HG03575 (cell line): ENCODE measurements around the gene ZC3H12D.

Experiments used
- ATAC-seq: cut with Tn5 transposase; IDR thresholded peaks from one replicate; pipeline ENCODE4 v1.9.1; 2021; ENCODE audit not compliant: unreplicated experiment, insufficient number of reproducible peaks, low FRiP score; ENCODE audit errors: extremely low read depth

ZC3H12D gene

DNA sequence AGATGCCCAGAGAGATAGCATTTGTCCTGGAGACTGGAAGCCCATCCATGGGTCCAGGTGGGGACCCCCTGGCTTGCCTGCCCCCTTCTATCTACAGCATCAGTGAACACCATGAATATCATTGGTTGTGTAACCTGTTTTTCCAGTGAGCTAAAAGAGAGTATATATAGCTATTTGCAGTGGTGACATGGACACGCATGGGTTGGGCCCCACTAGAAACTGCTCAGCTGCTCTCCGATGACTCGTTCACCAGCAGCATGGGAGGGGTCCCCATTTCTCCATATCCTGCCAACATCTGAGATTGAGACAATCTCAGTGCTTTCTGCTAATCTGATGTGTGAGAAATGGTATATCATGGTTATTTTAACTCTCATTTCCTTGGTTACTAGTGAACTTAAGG lies 4.0 kb upstream of the ZC3H12D start:
- ATAC-seq: no peak

DNA sequence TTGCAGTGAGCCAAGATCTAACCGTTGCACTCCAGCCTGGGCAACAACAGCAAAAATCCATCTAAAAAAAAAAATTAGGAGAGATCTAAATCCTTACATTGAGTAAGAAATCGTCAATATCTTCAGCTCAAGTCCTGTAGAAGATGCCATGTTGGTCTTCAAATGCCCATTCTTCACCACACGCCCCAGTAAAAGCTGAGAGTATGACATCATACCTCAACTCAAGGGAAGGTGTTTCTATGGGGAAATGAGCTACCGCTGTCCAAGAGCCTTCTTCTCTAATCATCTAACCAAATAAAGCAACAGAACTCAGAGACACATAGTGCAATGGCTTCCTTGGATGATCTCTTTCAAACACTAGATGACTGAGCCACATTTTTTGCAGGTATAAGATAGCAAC lies 2.5 kb upstream of the ZC3H12D start:
- ATAC-seq: no peak

DNA sequence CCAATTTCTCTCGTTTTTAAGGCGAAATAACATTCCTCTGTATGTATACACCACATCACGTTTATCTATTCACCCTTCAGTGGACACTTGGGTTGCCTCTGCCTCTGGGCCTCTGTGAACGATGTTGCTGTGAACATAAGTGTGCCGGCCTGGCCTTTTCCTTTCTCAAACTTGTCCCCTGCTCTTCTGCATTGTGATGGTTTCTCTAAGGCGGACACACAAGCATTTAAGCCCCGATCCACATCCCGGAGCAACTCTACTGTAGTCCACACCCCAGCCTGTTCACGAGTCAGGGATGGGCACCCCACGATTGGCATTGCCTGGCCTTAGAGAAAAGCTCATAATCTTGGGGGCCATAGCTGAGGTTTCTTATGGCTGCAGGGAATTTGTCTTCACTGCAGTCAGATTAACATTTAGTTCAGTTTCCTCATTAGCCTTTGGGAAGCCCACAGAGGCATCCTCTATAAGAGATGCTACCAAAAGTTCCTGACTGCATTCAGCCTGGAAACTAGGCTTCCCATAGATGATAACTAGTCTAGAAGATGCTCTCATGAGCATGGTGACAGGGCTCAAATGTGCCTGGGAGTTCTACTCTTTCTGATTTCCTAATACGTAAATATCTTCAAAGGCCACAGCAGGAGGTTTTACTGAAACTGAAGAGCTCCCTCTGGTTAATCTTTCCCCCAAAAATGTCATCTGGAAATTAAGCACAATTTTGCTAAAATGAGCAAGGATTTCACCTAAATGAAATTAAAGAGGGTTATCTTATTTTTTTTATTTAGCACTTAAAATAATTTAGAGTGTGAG lies 762 bp downstream of the ZC3H12D start:
- no peak for ATAC-seq

DNA sequence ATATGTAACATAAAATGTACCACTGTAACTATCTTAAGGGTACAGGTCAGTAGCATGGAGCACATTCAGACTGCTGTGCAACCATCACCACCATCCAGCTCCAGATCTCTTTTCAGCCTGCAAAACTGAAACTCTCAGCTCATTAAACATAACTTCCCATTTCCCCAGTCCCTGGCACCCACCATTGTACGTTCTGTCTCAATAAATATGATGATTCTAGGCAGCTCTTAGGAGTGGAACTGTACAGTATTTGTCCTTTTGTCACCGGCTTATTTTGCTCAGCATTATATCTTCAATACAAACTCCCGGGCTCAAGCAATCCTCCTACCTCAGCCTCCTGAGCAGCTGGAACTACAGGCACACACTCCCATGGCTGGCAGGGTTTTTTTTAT lies 1.5 kb downstream of the ZC3H12D start:
- ATAC-seq: no peak

DNA sequence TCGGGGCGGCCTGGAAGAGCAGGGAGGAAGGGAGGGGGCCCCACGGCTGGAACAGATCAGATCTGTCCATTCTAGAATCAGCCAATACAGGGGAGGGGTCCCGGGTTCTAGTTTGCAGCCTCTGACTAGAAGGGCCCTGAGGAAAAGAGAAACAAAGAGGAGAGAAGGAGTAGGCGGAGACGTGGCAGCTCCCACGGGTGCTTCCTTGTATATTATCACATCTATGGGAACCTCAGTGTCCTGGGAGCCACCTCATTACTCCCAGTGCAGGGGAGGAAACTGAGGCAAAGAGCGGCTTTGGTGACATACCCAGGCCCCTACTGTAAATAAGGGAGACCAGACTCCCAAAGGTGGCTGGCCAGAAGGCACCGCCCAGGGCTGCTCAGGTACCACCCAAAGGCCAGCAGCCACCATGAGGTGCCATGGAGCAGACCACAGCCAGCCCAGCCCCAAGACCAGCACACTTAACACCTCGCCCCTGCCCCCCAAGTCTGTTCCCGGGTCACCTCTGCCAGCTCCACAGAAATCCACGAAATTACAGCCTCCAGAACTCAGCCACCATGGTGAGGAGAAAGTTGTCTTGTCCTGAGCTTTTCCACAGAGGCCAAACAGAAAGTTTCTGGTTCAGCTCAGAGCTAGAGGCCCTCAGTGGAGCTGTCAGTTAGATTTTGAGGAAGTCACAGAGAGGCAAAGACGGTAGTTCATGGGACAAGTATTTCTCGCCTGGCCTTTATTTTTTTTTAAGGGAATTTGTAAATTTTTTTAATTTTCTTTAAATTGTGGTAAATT lies 2.1 kb downstream of the ZC3H12D start:
- ATAC-seq: no peak

DNA sequence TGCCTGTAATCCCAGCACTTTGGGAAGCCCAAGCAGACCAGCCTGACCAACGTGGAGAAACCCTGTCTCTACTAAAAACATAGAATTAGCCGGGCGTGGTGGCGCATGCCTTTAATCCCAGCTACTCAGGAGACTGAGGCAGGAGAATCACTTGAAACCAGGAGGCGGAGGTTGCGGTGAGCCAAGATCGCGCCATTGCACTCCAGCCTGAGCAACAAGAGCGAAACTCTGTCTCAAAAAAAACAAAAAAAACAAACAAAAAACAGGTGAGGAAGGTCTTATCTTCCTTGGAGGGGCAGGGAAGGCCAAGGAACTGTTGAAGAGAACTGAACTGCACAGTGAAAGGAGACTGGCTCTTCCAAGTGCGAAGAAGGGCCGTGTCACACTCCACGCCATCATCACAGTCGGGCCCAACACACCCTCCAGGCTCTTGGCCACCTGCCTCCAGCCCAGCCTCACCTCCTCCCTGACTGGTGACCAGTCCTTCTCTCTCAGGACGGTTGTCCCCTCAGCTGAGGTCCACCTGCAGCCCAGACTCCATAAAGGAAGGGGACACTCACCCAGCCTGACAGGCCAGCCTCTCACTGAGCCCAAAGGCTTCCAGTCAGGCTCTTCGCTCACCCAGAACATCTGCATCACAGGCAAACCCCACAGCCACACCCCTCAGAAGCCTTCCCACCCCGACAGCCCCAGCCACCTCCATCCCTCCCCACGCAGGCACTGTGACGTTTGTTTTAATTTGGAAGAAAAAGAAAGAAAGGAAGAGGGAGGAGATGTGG lies 4.1 kb downstream of the ZC3H12D start:
- ATAC-seq: no peak

DNA sequence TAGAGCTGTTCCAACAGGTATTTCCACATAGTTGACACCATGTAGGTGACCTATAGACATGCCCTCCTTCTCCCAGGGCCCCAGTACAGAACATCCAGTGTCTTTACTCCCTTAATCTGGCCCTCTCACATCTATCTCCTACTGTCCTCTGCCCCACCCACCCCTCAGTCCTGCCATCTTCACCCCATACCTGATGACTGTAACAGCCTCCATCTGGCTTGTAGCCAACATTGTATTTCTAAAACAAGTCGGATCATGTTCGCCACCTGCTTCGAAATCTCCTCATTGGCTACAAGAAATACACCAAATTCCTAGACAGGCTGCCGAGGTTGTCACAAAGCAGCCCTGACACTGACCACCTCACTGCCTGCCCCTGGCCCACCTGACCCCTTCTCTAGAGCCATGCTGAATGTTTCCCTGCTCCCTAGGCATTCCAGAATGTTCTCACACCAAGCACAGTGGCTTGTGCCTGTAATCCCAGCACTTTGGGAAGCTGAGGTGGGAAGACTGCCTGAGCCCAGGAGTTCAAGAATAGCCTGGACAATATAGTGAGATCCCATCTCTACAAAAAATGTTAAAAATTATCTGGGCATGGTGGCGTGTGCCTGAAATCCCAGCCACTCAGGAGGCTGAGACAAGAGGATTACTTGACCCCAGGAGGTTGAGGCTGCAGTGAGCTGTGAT lies 6.0 kb downstream of the ZC3H12D start:
- no peak for ATAC-seq

DNA sequence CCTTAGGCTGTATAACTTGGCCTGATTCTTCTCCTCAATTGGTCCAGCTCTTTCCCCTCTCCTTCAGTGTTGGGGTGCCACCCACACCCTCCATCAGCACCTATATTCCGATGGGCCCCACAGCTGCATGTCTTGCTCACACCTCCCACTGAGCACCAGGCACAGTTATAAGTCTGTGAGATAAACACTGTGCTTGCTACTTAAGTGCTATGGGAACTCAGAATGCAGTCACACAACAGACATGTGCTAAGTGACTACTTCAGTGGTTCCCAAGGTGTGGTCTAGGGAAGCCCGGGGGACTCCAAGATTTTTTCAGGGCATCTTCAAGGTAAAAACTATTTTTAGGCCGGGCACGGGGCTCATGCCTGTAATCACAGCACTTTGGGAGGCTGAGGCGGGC lies 7.3 kb downstream of the ZC3H12D start:
- ATAC-seq: no peak

DNA sequence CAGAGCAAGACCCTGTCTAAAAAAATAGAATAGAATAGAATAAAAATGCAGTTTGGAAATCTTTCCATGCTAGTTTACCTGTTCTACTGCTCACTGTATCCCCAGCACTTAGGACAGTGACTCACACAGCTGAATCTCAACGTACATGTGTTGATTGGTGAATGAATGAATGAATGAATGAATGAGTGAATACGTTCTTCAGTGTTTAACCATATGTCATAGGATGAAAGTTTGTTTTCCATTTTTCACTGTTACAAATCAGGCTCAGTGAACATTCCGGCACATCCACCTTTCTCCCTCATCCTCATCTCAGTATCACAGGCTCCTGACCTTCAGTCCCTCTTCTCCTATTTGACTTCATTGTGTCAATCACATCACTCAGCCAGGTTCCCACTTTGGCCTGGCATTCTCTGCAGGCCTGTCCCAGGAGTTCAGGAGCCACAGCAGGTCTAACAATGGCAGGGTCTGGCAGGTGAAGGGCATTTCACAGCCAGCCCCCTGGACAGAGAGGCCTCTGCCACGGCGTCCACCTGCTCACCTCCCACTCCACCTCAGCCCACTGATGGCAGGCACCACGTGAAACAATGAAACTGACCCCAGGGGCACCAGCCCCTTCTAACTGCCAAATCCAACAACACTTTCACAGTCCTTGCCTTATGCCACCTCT lies 7.9 kb downstream of the ZC3H12D start:
- no peak for ATAC-seq

DNA sequence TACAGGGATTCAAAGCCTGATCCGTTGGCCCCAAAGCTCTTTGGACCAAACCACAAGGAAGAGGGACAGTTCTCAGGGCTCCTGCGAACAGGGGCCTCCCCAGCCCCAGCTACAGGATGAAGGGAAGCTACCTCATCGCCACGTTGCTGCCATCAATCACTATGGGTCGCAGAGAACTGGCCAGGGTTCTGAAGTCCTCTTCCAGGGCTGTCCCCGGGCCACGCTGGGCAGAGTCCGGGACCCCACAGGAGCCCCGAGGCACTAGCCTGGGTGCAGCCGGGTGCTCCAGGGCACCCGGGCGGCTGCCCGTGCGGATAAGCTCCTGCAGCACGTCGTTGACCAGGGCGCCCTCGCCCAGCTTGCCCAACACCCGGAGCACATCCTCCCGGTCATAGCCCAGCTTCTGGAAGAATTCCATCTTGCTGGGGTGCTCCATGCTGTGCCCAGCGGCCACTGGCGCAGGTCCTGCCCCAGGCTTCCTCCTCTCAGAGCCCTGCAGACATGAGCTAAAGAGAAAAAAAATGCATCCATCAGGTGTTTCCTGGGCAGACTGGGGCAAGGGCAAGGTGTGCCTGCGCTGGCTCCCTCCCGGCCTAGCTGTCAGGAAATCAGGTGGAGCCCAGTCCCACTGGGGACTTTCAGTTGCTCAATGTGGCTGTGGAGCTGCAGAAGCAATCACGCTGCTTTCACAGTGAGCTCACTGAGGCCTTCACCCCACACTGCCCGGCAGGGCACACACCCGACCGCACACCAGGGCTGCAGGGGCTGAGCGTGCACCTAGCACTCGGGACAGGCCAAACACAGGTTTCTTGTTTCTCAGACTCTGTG lies 10.5 kb downstream of the ZC3H12D start:
- ATAC-seq: no peak

DNA sequence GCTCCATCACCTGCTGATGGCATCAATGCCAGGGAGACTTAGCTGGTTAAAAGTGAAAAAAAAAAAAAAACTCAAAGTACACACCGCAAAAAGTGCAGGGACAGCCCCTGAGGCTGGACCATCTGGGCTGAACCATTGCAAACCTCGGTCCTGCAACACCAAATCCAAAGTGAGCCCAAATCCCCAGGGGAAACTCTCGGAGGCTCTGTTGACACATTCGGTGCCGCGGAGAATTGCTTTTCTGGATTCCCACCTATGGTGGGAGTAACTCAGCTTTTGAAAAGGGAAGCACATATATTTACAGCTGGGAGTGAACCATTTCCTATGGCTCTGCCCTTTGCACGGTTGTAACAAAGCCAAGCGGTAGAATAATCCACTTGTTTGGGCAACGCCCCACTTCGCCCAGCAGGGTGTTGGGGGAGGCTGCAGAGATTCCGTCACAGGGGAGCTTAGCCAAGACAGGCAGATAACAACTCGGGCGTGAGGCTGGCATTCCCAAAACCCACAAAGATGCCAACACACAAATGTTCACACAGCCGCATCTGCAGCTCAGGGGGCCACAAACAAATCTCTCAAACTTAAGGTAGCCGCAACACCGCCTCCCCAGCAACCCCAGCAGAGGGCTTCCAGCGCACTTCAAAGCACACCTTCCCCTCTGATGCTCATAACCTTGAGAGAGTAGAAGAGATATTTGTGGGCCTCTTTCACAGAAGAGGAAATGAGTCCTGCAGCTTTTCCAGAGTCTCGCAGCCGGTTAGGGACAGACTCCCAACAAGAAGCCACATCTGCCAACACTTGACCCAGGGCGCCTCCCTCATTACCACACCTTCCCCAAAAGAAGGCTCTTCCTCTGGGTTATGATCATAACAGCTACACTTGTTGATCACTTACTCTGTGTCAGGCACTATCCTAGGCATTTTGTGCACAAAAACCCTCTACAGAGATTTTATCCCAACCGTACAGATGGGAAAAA lies 11.4 kb downstream of the ZC3H12D start:
- no peak for ATAC-seq

DNA sequence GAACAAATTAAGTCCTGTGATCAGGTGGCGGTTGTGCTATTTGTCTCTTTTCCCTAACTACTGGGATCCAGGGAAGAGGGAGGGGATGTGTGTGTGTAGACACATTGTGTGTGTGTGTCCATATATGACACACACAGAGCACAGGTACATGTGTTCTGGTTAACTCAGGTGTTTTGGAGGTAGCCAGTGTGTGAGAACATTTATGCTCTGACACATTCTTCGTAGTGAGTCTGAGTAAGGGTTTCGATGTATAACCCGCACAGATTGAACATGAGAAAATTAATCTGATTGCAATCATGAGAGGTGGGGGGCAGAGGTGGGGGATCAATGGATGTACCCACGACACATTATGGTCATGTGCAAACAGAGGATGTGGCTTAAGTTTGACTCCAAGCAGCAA lies 12.6 kb downstream of the ZC3H12D start:
- no peak for ATAC-seq

DNA sequence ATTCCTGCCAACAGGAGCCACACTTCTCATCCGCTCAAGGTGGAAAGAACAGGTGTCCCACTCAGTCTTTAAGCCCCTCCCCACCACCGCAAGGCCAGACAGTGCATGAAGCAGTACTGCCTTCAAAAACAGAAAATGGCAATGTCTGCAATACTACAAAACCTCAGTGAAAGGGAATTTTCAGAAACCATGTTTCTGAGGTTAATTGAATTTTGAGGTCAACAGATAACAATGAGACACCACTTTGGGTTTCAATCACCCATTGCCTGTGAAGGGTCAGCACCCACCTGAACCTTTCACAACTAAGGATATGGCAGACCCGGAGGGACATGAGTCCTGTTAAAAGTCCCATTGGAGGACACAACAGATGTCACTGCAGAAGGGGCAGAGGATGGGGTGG lies 13.0 kb downstream of the ZC3H12D start:
- peak; percentile 23 for ATAC-seq

DNA sequence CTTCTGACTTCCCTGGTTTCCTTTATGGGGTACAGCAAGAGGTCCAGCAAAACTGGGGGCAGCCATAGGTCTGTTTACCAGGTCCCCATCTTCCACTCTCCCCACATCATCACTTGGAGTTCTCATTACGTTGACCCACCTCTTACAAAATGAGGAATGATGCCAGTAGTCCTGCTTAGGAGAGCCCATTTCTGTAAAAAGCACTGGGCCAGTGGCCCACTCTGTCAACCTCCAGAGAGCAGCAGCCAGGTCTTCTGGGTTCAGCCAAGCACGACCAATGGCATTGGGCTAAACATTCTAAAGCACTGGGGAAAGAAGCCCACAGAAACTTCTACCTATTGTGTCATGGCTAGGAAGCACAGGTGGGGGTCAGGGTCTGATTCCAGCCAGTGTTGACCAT lies 13.9 kb downstream of the ZC3H12D start:
- no peak for ATAC-seq

DNA sequence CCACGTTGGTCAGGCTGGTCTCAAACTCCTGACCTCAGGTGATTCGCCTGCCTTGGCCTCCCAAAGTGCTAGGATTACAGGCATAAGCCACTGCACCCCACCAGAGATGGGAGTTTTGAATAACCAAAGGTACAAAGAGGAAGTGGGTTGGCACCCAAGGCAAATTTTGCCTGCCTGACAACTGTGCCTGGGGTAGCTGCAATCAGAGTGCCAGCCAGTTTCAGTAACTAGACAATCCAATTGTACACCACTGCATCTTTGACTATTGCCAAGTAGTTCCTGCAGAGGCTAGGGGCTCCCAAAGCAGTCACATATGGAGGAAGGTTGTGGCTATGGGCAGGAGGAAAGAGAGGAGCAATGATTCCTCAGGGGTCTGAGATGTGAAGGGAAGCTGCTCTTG lies 16.6 kb downstream of the ZC3H12D start:
- no peak for ATAC-seq

DNA sequence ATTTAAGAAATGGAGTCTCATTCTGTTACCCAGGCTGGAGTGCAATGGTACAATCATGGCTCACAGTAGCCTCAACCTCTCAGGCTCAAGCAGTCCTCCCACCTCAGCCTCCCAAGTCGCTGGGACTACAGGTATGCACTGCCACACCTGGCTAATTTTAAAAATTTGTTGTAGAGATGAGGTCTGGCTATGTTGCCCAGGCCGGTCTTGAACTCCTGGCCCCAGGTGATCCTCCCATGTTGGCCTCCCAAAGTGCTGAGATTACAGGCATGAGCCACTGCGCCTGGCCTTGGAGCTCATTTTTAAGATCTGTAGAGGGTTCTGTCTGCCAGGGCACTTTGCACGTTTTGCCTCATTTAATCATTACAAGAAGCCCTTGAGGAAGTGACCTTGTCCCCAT lies 17.5 kb downstream of the ZC3H12D start:
- ATAC-seq: no peak

DNA sequence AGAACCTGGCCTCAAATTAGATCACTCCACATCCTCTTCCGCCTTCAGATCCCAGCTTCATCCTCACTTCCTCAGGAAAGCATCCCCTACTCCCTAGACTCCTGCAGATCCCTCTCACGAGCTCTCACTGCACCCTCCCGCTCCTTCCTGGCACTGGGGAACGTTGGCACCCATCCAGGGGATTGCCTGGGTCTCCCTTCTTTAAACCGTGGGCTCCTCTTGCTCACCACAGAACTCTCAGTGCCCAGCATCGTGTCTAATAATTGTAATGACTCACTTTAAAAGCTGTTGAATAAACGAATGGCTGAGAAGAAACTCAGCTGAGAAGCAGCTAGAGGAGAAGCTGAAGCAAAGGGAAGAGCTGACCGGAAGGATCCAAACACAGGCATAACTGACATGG lies 20.4 kb downstream of the ZC3H12D start:
- no peak for ATAC-seq
